Vagina (tissue), 2 donors: ENCODE results near the gene GPC5. TPM values are rescaled to one million over a fixed set of nuclear protein-coding genes. Genes with fewer than 3 reads are reported as not detected.

Experiments
- DNase-seq, 2 donors: peaks; one replicate each; pipeline ENCODE4 v3.0.0-alpha.2; 2017; ENCODE audit errors: extremely low spot score in 2 of 2
- H3K27ac ChIP-seq: fragments of 200-600 bp; sonication (generic); one replicate; pipeline ENCODE4 v1.5.1; 2019
- H3K27me3 ChIP-seq: fragments of 200-600 bp; sonication (generic); one replicate; pipeline ENCODE4 v1.5.1; 2019
- H3K36me3 ChIP-seq, 2 donors: fragments of 200-600 bp; sonication (generic); one replicate each; pipeline ENCODE4 v1.5.1; 2017 to 2019
- H3K4me1 ChIP-seq: fragments of 200-600 bp; sonication (generic); one replicate; pipeline ENCODE4 v1.5.1; 2019
- H3K4me3 ChIP-seq, 2 donors: fragments of 200-600 bp; sonication (generic); 1 replicate in 1 of 2; 2 replicates in 1 of 2; pipeline ENCODE4 v1.5.1; 2016 to 2019
- H3K9me3 ChIP-seq: fragments of 200-600 bp; sonication (generic); one replicate; pipeline ENCODE4 v1.5.1; 2019
- CTCF ChIP-seq, 3 experiments: fragments of 450-650 bp in 2 of 3; fragments of 200-600 bp in 1 of 3; sonication (generic) in 1 of 3; IDR thresholded peaks; one replicate each; pipeline ENCODE4 v1.5.1; 2017 to 2019; ENCODE audit warnings: antibody characterized with exemption in 3 of 3, mild to moderate bottlenecking in 2 of 3, moderate library complexity in 2 of 3
- POLR2A ChIP-seq, 2 donors: fragments of 450-650 bp; IDR thresholded peaks; one replicate each; pipeline ENCODE4 v1.6.1; 2017; ENCODE audit warnings: antibody characterized with exemption in 2 of 2, mild to moderate bottlenecking in 2 of 2, moderate library complexity in 2 of 2
- POLR2AphosphoS5 ChIP-seq, 2 donors: sonication (generic); formaldehyde crosslinking; IDR thresholded peaks; one replicate each; pipeline ENCODE4 v1.9.0; 2017; ENCODE audit warnings: antibody characterized with exemption in 2 of 2, mild to moderate bottlenecking in 2 of 2, low read depth in 1 of 2; ENCODE audit not compliant: insufficient read depth in 1 of 2
- intact Hi-C: fragments of 100-400 bp; cut with DNase I; formaldehyde crosslinking; loops from one replicate; pipeline ENCODE4 v1.15.1; 2023
- total RNA-seq: library from RNA; depleted of rRNA; stranded (reverse); fragments of >200 nt; gene quantifications from one replicate; pipeline ENCODE4 v1.2.3, GENCODE V29; 2016

Gene GPC5
- total RNA-seq, 1 donor from 2014 or later: 1.7 TPM

GRCh38 chr13:92017737-92018136, 619.3 kb downstream of the GPC5 start:
- intact Hi-C loops: no loop called here

GRCh38 chr13:92028695-92029094, 630.3 kb downstream of the GPC5 start:
- Histone ChIP-seq H3K27ac (no peak overlapping the region), H3K27me3 (no peaks in the 10 kb centered on the region), H3K4me1 (no peaks in the 10 kb centered on the region), H3K9me3 (no peaks in the 10 kb centered on the region), H3K4me3 (no peak overlapping the region), H3K36me3 (no peaks in the 10 kb centered on the region)
- TF ChIP-seq CTCF (IDR thresholded peaks at IDR 0.05) (no peak), POLR2AphosphoS5 (IDR thresholded peaks at IDR 0.05; ENCODE audit: insufficient read depth in 1 of 2, low read depth in 1 of 2) (no peak), POLR2A (IDR thresholded peaks at IDR 0.05) (no peak)
- intact Hi-C loops: no loop called here
- DNase-seq: no peak

More at GRCh38 chr13:92017737-92018136, 619.3 kb downstream of the GPC5 start:
- Histone ChIP-seq H3K9me3 (peaks cover 2% of the 10 kb centered on the region), H3K27ac (no peak overlapping the region), H3K4me1 (no peaks in the 10 kb centered on the region), H3K36me3 (no peaks in the 10 kb centered on the region), H3K27me3 (no peaks in the 10 kb centered on the region), H3K4me3 (no peak overlapping the region)
- no peak for DNase-seq
- TF ChIP-seq CTCF (IDR thresholded peaks at IDR 0.05) (no peak), POLR2AphosphoS5 (IDR thresholded peaks at IDR 0.05; ENCODE audit: insufficient read depth in 1 of 2, low read depth in 1 of 2) (no peak), POLR2A (IDR thresholded peaks at IDR 0.05) (no peak)

- no peak for DNase-seq
- Histone ChIP-seq H3K36me3 (no peaks in the 10 kb centered on the region), H3K4me3 (no peak overlapping the region), H3K27me3 (no peaks in the 10 kb centered on the region), H3K27ac (no peak overlapping the region), H3K9me3 (no peaks in the 10 kb centered on the region), H3K4me1 (no peaks in the 10 kb centered on the region)
- intact Hi-C loops: no loop called here
- no peak for TF ChIP-seq POLR2A (IDR thresholded peaks at IDR 0.05)
- TF ChIP-seq CTCF (IDR thresholded peaks at IDR 0.05): no peak
- TF ChIP-seq POLR2AphosphoS5 (IDR thresholded peaks at IDR 0.05; ENCODE audit: insufficient read depth in 1 of 2, low read depth in 1 of 2): no peak
Observed at GRCh38 chr13:92029641-92030040, 631.2 kb downstream of the GPC5 start.

- Histone ChIP-seq H3K4me3 (no peak overlapping the region), H3K4me1 (no peaks in the 10 kb centered on the region), H3K27me3 (no peaks in the 10 kb centered on the region), H3K27ac (no peak overlapping the region), H3K36me3 (no peaks in the 10 kb centered on the region), H3K9me3 (no peaks in the 10 kb centered on the region)
- TF ChIP-seq POLR2AphosphoS5 (IDR thresholded peaks at IDR 0.05; ENCODE audit: insufficient read depth in 1 of 2, low read depth in 1 of 2): no peak
- no peak for TF ChIP-seq CTCF (IDR thresholded peaks at IDR 0.05)
- no peak for TF ChIP-seq POLR2A (IDR thresholded peaks at IDR 0.05)
- intact Hi-C loops: no loop called here
- no peak for DNase-seq
Observed at GRCh38 chr13:92038905-92039304, 640.5 kb downstream of the GPC5 start.

- Histone ChIP-seq H3K4me1 (no peaks in the 10 kb centered on the region), H3K4me3 (no peak overlapping the region), H3K27ac (no peak overlapping the region), H3K36me3 (no peaks in the 10 kb centered on the region), H3K9me3 (no peaks in the 10 kb centered on the region), H3K27me3 (no peaks in the 10 kb centered on the region)
- no peak for TF ChIP-seq POLR2AphosphoS5 (IDR thresholded peaks at IDR 0.05; ENCODE audit: insufficient read depth in 1 of 2, low read depth in 1 of 2)
- TF ChIP-seq CTCF (IDR thresholded peaks at IDR 0.05): no peak
- TF ChIP-seq POLR2A (IDR thresholded peaks at IDR 0.05): no peak
- intact Hi-C loops: no loop called here
- DNase-seq: no peak
Observed at GRCh38 chr13:92042522-92042921, 644.1 kb downstream of the GPC5 start.
